Mesothelial cell of epicardium (in vitro differentiated cells): Measurements from ENCODE around the gene OR2H2. TPM values are rescaled to one million over a fixed set of nuclear protein-coding genes. Genes with fewer than 3 reads are reported as not detected.

Experiments
- DNase-seq, 2 experiments: peaks; one replicate each; pipeline ENCODE4 v3.0.0; 2021; ENCODE audit warnings: low spot score in 2 of 2; ENCODE audit not compliant: unreplicated experiment in 2 of 2
- H3K27ac Mint-ChIP-seq: 2 replicates; pipeline ENCODE4 v1.8.0; 2021; ENCODE audit warnings: mixed read lengths
- H3K27me3 Mint-ChIP-seq: 2 replicates; pipeline ENCODE4 v1.8.0; 2021; ENCODE audit warnings: low read depth, mixed read lengths
- H3K36me3 Mint-ChIP-seq: 2 replicates; pipeline ENCODE4 v1.8.0; 2021; ENCODE audit warnings: mixed read lengths
- H3K4me1 Mint-ChIP-seq: 2 replicates; pipeline ENCODE4 v1.8.0; 2021; ENCODE audit warnings: mixed read lengths
- H3K4me3 Mint-ChIP-seq: 2 replicates; pipeline ENCODE4 v1.8.0; 2021; ENCODE audit warnings: mild to moderate bottlenecking, moderate library complexity, mixed read lengths
- H3K9me3 Mint-ChIP-seq: 2 replicates; pipeline ENCODE4 v1.8.0; 2021; ENCODE audit warnings: mixed read lengths
- CTCF ChIP-seq: fragments of 200-600 bp; sonication (generic); IDR thresholded peaks from one replicate; pipeline ENCODE4 v1.5.0; 2021; ENCODE audit warnings: antibody characterized with exemption; ENCODE audit not compliant: unreplicated experiment
- total RNA-seq: library from RNA; stranded (reverse); gene quantifications from 3 replicates; pipeline ENCODE4 v1.2.1, GENCODE V29; 2021

Gene OR2H2
- not detected in 3 replicates for total RNA-seq

- DNase-seq, result no peak
- H3K4me3 Mint-ChIP-seq, result no peak within 1 kb of the TSS
Measured at GRCh38 chr6:29584821-29585220, at the start of gene OR2H2. OR2H2 (plus strand) TSS chr6:29585121; CDS start chr6:29587945, 2,824 bp downstream.

GRCh38 chr6:29537714-29538403 is 47.1 kb upstream of the OR2H2 start:
- no peak overlapping the region for H3K4me3 Mint-ChIP-seq
- H3K36me3 Mint-ChIP-seq, result no peaks in the 10 kb centered on the region
- no peak for TF ChIP-seq CTCF
- no peak overlapping the region for H3K27ac Mint-ChIP-seq
- peaks cover 47% of the 10 kb centered on the region for H3K27me3 Mint-ChIP-seq
- H3K9me3 Mint-ChIP-seq, result no peaks in the 10 kb centered on the region
- no peaks in the 10 kb centered on the region for H3K4me1 Mint-ChIP-seq
- no peak for DNase-seq

More at GRCh38 chr6:29584821-29585220, at the start of gene OR2H2:
- H3K27ac Mint-ChIP-seq, result no peak within 1 kb of the TSS
- H3K4me1 Mint-ChIP-seq, result no peaks in the 10 kb centered on the region
- no peaks in the 10 kb centered on the region for H3K9me3 Mint-ChIP-seq
- no peaks in the 10 kb centered on the region for H3K36me3 Mint-ChIP-seq
- H3K27me3 Mint-ChIP-seq, result peaks cover 72% of the 10 kb centered on the region
- TF ChIP-seq CTCF, result no peak

- Mint-ChIP-seq H3K4me1 (no peaks in the 10 kb centered on the region), H3K9me3 (peaks cover 3% of the 10 kb centered on the region), H3K27ac (no peak overlapping the region), H3K4me3 (no peak overlapping the region), H3K27me3 (peaks cover 82% of the 10 kb centered on the region), H3K36me3 (no peaks in the 10 kb centered on the region)
- DNase-seq, result no peak
- no peak for TF ChIP-seq CTCF
Measured at GRCh38 chr6:29547573-29547972, 37.3 kb upstream of the OR2H2 start.

GRCh38 chr6:29552512-29553051 is 32.3 kb upstream of the OR2H2 start:
- peaks cover 100% of the 10 kb centered on the region for H3K27me3 Mint-ChIP-seq
- H3K4me3 Mint-ChIP-seq, result no peak overlapping the region
- no peaks in the 10 kb centered on the region for H3K9me3 Mint-ChIP-seq
- TF ChIP-seq CTCF, result no peak
- H3K36me3 Mint-ChIP-seq, result no peaks in the 10 kb centered on the region
- H3K4me1 Mint-ChIP-seq, result peaks cover 8% of the 10 kb centered on the region
- DNase-seq, result no peak
- no peak overlapping the region for H3K27ac Mint-ChIP-seq

GRCh38 chr6:29553268-29554057 is 31.5 kb upstream of the OR2H2 start:
- Mint-ChIP-seq H3K9me3 (no peaks in the 10 kb centered on the region), H3K27ac (no peak overlapping the region), H3K27me3 (peaks cover 100% of the 10 kb centered on the region), H3K4me1 (peaks cover 8% of the 10 kb centered on the region), H3K4me3 (peak overlapping the region; percentile 27), H3K36me3 (no peaks in the 10 kb centered on the region)
- peak; percentile 49 to 65 for DNase-seq
- TF ChIP-seq CTCF, result no peak
